NCI-H82 (cell line): ENCODE measurements around the gene ASXL1.
"Not testable (repeated sequence)": the region's sequence is repeated elsewhere in the genome, so short reads cannot be mapped to it uniquely, and the experiment has no call there.

Experiments
- DNase-seq: peaks from one replicate; lab custom pipeline; 2025; lab: John Stamatoyannopoulos, UW

ASXL1 gene

GRCh38 chr20:32362901-32363364 is 4.8 kb downstream of the ASXL1 start:
- no peak for DNase-seq

GRCh38 chr20:32363492-32363891 is 5.4 kb downstream of the ASXL1 start:
- no peak for DNase-seq

- peak; percentile 29 for DNase-seq
Measured at GRCh38 chr20:32364554-32365208, 6.5 kb downstream of the ASXL1 start.

GRCh38 chr20:32365564-32365963 is 7.4 kb downstream of the ASXL1 start:
- DNase-seq: peak; percentile 26

GRCh38 chr20:32366380-32366779 is 8.2 kb downstream of the ASXL1 start:
- DNase-seq: no peak

GRCh38 chr20:32368323-32368722 is 10.2 kb downstream of the ASXL1 start:
- DNase-seq: no peak

GRCh38 chr20:32368925-32369324 is 10.8 kb downstream of the ASXL1 start:
- no peak for DNase-seq

GRCh38 chr20:32370897-32371296 is 12.8 kb downstream of the ASXL1 start:
- DNase-seq: no peak

GRCh38 chr20:32378461-32378860 is 20.3 kb downstream of the ASXL1 start:
- DNase-seq: no peak

GRCh38 chr20:32380037-32380436 is 21.9 kb downstream of the ASXL1 start:
- DNase-seq: not testable (repeated sequence)

- no peak for DNase-seq
Measured at GRCh38 chr20:32380745-32381144, 22.6 kb downstream of the ASXL1 start.

GRCh38 chr20:32382102-32382950 is 24.2 kb downstream of the ASXL1 start:
- DNase-seq: peak; percentile 60

GRCh38 chr20:32383441-32383840 is 25.3 kb downstream of the ASXL1 start:
- not testable (repeated sequence) for DNase-seq

- DNase-seq: peak; percentile 67
Measured at GRCh38 chr20:32385541-32385940, 27.4 kb downstream of the ASXL1 start.

- DNase-seq: no peak
Measured at GRCh38 chr20:32386091-32386490, 28.0 kb downstream of the ASXL1 start.

- no peak for DNase-seq
Measured at GRCh38 chr20:32387252-32387651, 29.1 kb downstream of the ASXL1 start.

- no peak for DNase-seq
Measured at GRCh38 chr20:32391003-32391402, 32.9 kb downstream of the ASXL1 start.

- no peak for DNase-seq
Measured at GRCh38 chr20:32395066-32395465, 36.9 kb downstream of the ASXL1 start.

- no peak for DNase-seq
Measured at GRCh38 chr20:32396646-32397160, 38.6 kb downstream of the ASXL1 start.

GRCh38 chr20:32397567-32398084 is 39.5 kb downstream of the ASXL1 start:
- no peak for DNase-seq

- no peak for DNase-seq
Measured at GRCh38 chr20:32400476-32400875, 42.3 kb downstream of the ASXL1 start.

GRCh38 chr20:32404017-32404416 is 45.9 kb downstream of the ASXL1 start:
- no peak for DNase-seq

- no peak for DNase-seq
Measured at GRCh38 chr20:32406701-32407100, 48.6 kb downstream of the ASXL1 start.
